WTC11 (cell line): ENCODE data around the gene TDP1. TPM values are rescaled to one million over a fixed set of nuclear protein-coding genes. Genes with fewer than 3 reads are reported as not detected.

Experiments used
- ATAC-seq: fragments of 200-7000 bp; cut with Tn5 transposase; 2 replicates; pipeline ENCODE4 v1.10.0; 2021; ENCODE audit warnings: mild to moderate bottlenecking, moderate library complexity
- CTCF ChIA-PET: fragments of 300-600 bp; sonication (Branson Sonifier 250); formaldehyde crosslinking; loops from one replicate; lab custom pipeline; 2021; ENCODE audit warnings: antibody characterized with exemption; lab: Charles Lee
- POLR2A ChIA-PET: fragments of 350-600 bp; sonication (Branson Sonifier 250); formaldehyde crosslinking; loops from one replicate; lab custom pipeline; 2021; ENCODE audit warnings: antibody characterized with exemption; lab: Charles Lee
- DNase-seq: peaks from one replicate; pipeline ENCODE4 v3.0.0; 2021; ENCODE audit warnings: low spot score
- H3K27ac Mint-ChIP-seq: 2 replicates; pipeline ENCODE4 v1.8.0; 2021; ENCODE audit warnings: mixed read lengths
- H3K27me3 Mint-ChIP-seq: 2 replicates; pipeline ENCODE4 v1.8.0; 2021; ENCODE audit warnings: low read depth, mild to moderate bottlenecking, moderate library complexity, mixed read lengths
- H3K36me3 Mint-ChIP-seq: 2 replicates; pipeline ENCODE4 v1.8.0; 2021; ENCODE audit warnings: mixed read lengths
- H3K4me1 Mint-ChIP-seq: 2 replicates; pipeline ENCODE4 v1.8.0; 2022; ENCODE audit warnings: mixed read lengths
- H3K4me3 Mint-ChIP-seq: 2 replicates; pipeline ENCODE4 v1.8.0; 2021; ENCODE audit warnings: mild to moderate bottlenecking, moderate library complexity, mixed read lengths
- H3K9me3 Mint-ChIP-seq: 2 replicates; pipeline ENCODE4 v1.8.0; 2021; ENCODE audit warnings: mixed read lengths
- EMX1 ChIP-seq: fragments of 250-450 bp; sonication (Bioruptor Pico); IDR thresholded peaks from 2 replicates; pipeline ENCODE4 v1.8.0; 2021; ENCODE audit warnings: mild to moderate bottlenecking
- MYBL2 ChIP-seq: sonication (generic); formaldehyde crosslinking; IDR thresholded peaks from 2 replicates; pipeline ENCODE4 v1.8.1; 2023; ENCODE audit warnings: mild to moderate bottlenecking, moderate library complexity, missing genetic modification reagents
- NFATC4 ChIP-seq: fragments of 250-450 bp; sonication (Bioruptor Pico); IDR thresholded peaks from 2 replicates; pipeline ENCODE4 v1.9.0; 2021; ENCODE audit warnings: mild to moderate bottlenecking
- NR3C1 ChIP-seq: sonication (generic); formaldehyde crosslinking; conservative IDR thresholded peaks from 2 replicates; pipeline ENCODE4 v1.8.1; 2023; ENCODE audit warnings: low read depth, mild to moderate bottlenecking, missing genetic modification reagents
- SMAD3 ChIP-seq: sonication (generic); formaldehyde crosslinking; IDR thresholded peaks from 2 replicates; pipeline ENCODE4 v1.8.0; 2022; ENCODE audit warnings: missing genetic modification reagents, mild to moderate bottlenecking, borderline replicate concordance
- TCF7 ChIP-seq: sonication (generic); formaldehyde crosslinking; IDR thresholded peaks from 2 replicates; pipeline ENCODE4 v1.8.0; 2022; ENCODE audit warnings: mild to moderate bottlenecking, low read depth, missing genetic modification reagents, moderate library complexity
- ZNF121 ChIP-seq: sonication (generic); formaldehyde crosslinking; IDR thresholded peaks from 2 replicates; pipeline ENCODE4 v1.8.0; 2023; ENCODE audit warnings: missing genetic modification reagents
- ZNF219 ChIP-seq: sonication (generic); formaldehyde crosslinking; IDR thresholded peaks from 2 replicates; pipeline ENCODE4 v1.8.0; 2023; ENCODE audit warnings: missing genetic modification reagents, mild to moderate bottlenecking, borderline replicate concordance
- total RNA-seq: library from RNA; stranded (reverse); gene quantifications from 3 replicates; pipeline ENCODE4 v1.2.3, GENCODE V29; 2021
- TF ChIP-seq, protein P1 (sequence below): sonication (generic); formaldehyde crosslinking; IDR thresholded peaks from 2 replicates; pipeline ENCODE4 v1.8.0; 2023; ENCODE audit warnings: mild to moderate bottlenecking, missing genetic modification reagents
- TF ChIP-seq, protein P2 (sequence below): sonication (generic); formaldehyde crosslinking; IDR thresholded peaks from 2 replicates; pipeline ENCODE4 v1.8.0; 2022; ENCODE audit warnings: mild to moderate bottlenecking, missing genetic modification reagents
- TF ChIP-seq, protein P3 (sequence below): sonication (generic); formaldehyde crosslinking; IDR thresholded peaks from 2 replicates; pipeline ENCODE4 v1.8.1; 2023; ENCODE audit warnings: mild to moderate bottlenecking, missing genetic modification reagents, moderate library complexity
- TF ChIP-seq, protein P4 (sequence below): sonication (generic); formaldehyde crosslinking; conservative IDR thresholded peaks from 2 replicates; pipeline ENCODE4 v1.8.1; 2023; ENCODE audit warnings: mild to moderate bottlenecking, low read depth, missing genetic modification reagents, moderate library complexity
- TF ChIP-seq, protein P5 (sequence below): sonication (generic); formaldehyde crosslinking; IDR thresholded peaks from 2 replicates; pipeline ENCODE4 v1.8.1; 2023; ENCODE audit warnings: mild to moderate bottlenecking, missing genetic modification reagents
- TF ChIP-seq, protein P6 (sequence below): sonication (generic); formaldehyde crosslinking; IDR thresholded peaks from 2 replicates; pipeline ENCODE4 v1.8.1; 2023; ENCODE audit warnings: mild to moderate bottlenecking, missing genetic modification reagents, borderline replicate concordance
- TF ChIP-seq, protein P7 (sequence below): sonication (generic); formaldehyde crosslinking; IDR thresholded peaks from 2 replicates; pipeline ENCODE4 v1.8.1; 2022; ENCODE audit warnings: low read depth, mild to moderate bottlenecking, moderate library complexity, missing genetic modification reagents, borderline replicate concordance
- TF ChIP-seq, protein P8 (sequence below): fragments of 250-450 bp; sonication (Bioruptor Pico); IDR thresholded peaks from 2 replicates; pipeline ENCODE4 v1.9.0; 2021; ENCODE audit warnings: mild to moderate bottlenecking
- TF ChIP-seq, protein P9 (sequence below): sonication (generic); formaldehyde crosslinking; IDR thresholded peaks from 2 replicates; pipeline ENCODE4 v1.8.0; 2022; ENCODE audit warnings: mild to moderate bottlenecking, missing genetic modification reagents
- TF ChIP-seq, protein P10 (sequence below): sonication (generic); formaldehyde crosslinking; IDR thresholded peaks from 2 replicates; pipeline ENCODE4 v1.8.1; 2022; ENCODE audit warnings: mild to moderate bottlenecking, moderate library complexity, missing genetic modification reagents

TDP1 gene
- total RNA-seq, 1 experiment from 2014 or later: 59.8 TPM

DNA sequence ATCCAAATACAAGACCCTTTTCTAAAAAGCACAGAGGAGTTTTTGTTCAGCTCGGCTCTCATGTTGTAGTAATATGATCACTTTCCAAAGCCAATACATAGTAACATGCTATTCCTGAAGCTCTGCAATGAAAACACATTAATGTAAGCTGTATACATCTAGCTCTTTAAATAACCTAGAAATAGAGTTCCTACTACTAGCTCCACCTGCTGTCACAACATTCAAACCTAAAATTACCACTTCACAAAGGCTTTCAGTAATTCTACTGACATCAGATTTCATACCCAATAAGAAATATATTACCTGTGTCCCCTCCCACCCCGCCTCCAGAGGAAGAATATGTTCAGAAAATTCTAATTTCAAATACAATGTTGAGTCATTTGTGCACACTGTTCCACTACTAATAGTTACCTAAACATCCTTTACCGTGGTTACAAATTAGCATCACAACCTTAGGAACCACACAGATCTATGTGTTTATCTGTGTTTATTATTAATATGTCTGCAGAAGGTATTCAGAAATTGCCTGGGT, 19.0 kb upstream of the TDP1 start:
- ChIA-PET POLR2A (no interaction called here), CTCF (interaction anchor here (1.0 kb wide), 2 partner anchors 18 to 896 kb away, joined by 4 to 7 read pairs; partner anchors contain the start of genes EFCAB11 and TDP1)
- no peak overlapping the region for H3K27ac Mint-ChIP-seq
- TF ChIP-seq, protein P1, sequence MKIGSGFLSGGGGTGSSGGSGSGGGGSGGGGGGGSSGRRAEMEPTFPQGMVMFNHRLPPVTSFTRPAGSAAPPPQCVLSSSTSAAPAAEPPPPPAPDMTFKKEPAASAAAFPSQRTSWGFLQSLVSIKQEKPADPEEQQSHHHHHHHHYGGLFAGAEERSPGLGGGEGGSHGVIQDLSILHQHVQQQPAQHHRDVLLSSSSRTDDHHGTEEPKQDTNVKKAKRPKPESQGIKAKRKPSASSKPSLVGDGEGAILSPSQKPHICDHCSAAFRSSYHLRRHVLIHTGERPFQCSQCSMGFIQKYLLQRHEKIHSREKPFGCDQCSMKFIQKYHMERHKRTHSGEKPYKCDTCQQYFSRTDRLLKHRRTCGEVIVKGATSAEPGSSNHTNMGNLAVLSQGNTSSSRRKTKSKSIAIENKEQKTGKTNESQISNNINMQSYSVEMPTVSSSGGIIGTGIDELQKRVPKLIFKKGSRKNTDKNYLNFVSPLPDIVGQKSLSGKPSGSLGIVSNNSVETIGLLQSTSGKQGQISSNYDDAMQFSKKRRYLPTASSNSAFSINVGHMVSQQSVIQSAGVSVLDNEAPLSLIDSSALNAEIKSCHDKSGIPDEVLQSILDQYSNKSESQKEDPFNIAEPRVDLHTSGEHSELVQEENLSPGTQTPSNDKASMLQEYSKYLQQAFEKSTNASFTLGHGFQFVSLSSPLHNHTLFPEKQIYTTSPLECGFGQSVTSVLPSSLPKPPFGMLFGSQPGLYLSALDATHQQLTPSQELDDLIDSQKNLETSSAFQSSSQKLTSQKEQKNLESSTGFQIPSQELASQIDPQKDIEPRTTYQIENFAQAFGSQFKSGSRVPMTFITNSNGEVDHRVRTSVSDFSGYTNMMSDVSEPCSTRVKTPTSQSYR: no peak
- TF ChIP-seq, protein P2, sequence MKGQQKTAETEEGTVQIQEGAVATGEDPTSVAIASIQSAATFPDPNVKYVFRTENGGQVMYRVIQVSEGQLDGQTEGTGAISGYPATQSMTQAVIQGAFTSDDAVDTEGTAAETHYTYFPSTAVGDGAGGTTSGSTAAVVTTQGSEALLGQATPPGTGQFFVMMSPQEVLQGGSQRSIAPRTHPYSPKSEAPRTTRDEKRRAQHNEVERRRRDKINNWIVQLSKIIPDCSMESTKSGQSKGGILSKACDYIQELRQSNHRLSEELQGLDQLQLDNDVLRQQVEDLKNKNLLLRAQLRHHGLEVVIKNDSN (CRISPR knock-in tag): no peak
- TF ChIP-seq, protein P3, sequence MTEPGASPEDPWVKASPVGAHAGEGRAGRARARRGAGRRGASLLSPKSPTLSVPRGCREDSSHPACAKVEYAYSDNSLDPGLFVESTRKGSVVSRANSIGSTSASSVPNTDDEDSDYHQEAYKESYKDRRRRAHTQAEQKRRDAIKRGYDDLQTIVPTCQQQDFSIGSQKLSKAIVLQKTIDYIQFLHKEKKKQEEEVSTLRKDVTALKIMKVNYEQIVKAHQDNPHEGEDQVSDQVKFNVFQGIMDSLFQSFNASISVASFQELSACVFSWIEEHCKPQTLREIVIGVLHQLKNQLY: no peak
- TF ChIP-seq TCF7 (CRISPR knock-in tag) (no peak), ZNF121 (CRISPR knock-in tag) (no peak), MYBL2 (CRISPR knock-in tag) (no peak), SMAD3 (CRISPR knock-in tag) (no peak), NFATC4 (CRISPR knock-in tag) (no peak), EMX1 (no peak), ZNF219 (CRISPR knock-in tag) (no peak), NR3C1 (no peak)
- TF ChIP-seq, protein P4, sequence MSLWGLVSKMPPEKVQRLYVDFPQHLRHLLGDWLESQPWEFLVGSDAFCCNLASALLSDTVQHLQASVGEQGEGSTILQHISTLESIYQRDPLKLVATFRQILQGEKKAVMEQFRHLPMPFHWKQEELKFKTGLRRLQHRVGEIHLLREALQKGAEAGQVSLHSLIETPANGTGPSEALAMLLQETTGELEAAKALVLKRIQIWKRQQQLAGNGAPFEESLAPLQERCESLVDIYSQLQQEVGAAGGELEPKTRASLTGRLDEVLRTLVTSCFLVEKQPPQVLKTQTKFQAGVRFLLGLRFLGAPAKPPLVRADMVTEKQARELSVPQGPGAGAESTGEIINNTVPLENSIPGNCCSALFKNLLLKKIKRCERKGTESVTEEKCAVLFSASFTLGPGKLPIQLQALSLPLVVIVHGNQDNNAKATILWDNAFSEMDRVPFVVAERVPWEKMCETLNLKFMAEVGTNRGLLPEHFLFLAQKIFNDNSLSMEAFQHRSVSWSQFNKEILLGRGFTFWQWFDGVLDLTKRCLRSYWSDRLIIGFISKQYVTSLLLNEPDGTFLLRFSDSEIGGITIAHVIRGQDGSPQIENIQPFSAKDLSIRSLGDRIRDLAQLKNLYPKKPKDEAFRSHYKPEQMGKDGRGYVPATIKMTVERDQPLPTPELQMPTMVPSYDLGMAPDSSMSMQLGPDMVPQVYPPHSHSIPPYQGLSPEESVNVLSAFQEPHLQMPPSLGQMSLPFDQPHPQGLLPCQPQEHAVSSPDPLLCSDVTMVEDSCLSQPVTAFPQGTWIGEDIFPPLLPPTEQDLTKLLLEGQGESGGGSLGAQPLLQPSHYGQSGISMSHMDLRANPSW (CRISPR knock-in tag): no peak
- TF ChIP-seq, protein P5, sequence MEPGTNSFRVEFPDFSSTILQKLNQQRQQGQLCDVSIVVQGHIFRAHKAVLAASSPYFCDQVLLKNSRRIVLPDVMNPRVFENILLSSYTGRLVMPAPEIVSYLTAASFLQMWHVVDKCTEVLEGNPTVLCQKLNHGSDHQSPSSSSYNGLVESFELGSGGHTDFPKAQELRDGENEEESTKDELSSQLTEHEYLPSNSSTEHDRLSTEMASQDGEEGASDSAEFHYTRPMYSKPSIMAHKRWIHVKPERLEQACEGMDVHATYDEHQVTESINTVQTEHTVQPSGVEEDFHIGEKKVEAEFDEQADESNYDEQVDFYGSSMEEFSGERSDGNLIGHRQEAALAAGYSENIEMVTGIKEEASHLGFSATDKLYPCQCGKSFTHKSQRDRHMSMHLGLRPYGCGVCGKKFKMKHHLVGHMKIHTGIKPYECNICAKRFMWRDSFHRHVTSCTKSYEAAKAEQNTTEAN (CRISPR knock-in tag): no peak
- TF ChIP-seq, protein P6, sequence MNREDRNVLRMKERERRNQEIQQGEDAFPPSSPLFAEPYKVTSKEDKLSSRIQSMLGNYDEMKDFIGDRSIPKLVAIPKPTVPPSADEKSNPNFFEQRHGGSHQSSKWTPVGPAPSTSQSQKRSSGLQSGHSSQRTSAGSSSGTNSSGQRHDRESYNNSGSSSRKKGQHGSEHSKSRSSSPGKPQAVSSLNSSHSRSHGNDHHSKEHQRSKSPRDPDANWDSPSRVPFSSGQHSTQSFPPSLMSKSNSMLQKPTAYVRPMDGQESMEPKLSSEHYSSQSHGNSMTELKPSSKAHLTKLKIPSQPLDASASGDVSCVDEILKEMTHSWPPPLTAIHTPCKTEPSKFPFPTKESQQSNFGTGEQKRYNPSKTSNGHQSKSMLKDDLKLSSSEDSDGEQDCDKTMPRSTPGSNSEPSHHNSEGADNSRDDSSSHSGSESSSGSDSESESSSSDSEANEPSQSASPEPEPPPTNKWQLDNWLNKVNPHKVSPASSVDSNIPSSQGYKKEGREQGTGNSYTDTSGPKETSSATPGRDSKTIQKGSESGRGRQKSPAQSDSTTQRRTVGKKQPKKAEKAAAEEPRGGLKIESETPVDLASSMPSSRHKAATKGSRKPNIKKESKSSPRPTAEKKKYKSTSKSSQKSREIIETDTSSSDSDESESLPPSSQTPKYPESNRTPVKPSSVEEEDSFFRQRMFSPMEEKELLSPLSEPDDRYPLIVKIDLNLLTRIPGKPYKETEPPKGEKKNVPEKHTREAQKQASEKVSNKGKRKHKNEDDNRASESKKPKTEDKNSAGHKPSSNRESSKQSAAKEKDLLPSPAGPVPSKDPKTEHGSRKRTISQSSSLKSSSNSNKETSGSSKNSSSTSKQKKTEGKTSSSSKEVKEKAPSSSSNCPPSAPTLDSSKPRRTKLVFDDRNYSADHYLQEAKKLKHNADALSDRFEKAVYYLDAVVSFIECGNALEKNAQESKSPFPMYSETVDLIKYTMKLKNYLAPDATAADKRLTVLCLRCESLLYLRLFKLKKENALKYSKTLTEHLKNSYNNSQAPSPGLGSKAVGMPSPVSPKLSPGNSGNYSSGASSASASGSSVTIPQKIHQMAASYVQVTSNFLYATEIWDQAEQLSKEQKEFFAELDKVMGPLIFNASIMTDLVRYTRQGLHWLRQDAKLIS: no peak
- TF ChIP-seq, protein P7, sequence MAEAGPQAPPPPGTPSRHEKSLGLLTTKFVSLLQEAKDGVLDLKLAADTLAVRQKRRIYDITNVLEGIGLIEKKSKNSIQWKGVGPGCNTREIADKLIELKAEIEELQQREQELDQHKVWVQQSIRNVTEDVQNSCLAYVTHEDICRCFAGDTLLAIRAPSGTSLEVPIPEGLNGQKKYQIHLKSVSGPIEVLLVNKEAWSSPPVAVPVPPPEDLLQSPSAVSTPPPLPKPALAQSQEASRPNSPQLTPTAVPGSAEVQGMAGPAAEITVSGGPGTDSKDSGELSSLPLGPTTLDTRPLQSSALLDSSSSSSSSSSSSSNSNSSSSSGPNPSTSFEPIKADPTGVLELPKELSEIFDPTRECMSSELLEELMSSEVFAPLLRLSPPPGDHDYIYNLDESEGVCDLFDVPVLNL (CRISPR knock-in tag): no peak
- TF ChIP-seq, protein P8, sequence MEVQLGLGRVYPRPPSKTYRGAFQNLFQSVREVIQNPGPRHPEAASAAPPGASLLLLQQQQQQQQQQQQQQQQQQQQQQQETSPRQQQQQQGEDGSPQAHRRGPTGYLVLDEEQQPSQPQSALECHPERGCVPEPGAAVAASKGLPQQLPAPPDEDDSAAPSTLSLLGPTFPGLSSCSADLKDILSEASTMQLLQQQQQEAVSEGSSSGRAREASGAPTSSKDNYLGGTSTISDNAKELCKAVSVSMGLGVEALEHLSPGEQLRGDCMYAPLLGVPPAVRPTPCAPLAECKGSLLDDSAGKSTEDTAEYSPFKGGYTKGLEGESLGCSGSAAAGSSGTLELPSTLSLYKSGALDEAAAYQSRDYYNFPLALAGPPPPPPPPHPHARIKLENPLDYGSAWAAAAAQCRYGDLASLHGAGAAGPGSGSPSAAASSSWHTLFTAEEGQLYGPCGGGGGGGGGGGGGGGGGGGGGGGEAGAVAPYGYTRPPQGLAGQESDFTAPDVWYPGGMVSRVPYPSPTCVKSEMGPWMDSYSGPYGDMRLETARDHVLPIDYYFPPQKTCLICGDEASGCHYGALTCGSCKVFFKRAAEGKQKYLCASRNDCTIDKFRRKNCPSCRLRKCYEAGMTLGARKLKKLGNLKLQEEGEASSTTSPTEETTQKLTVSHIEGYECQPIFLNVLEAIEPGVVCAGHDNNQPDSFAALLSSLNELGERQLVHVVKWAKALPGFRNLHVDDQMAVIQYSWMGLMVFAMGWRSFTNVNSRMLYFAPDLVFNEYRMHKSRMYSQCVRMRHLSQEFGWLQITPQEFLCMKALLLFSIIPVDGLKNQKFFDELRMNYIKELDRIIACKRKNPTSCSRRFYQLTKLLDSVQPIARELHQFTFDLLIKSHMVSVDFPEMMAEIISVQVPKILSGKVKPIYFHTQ (CRISPR knock-in tag): no peak
- TF ChIP-seq, protein P9, sequence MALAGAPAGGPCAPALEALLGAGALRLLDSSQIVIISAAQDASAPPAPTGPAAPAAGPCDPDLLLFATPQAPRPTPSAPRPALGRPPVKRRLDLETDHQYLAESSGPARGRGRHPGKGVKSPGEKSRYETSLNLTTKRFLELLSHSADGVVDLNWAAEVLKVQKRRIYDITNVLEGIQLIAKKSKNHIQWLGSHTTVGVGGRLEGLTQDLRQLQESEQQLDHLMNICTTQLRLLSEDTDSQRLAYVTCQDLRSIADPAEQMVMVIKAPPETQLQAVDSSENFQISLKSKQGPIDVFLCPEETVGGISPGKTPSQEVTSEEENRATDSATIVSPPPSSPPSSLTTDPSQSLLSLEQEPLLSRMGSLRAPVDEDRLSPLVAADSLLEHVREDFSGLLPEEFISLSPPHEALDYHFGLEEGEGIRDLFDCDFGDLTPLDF (CRISPR knock-in tag): no peak
- TF ChIP-seq, protein P10, sequence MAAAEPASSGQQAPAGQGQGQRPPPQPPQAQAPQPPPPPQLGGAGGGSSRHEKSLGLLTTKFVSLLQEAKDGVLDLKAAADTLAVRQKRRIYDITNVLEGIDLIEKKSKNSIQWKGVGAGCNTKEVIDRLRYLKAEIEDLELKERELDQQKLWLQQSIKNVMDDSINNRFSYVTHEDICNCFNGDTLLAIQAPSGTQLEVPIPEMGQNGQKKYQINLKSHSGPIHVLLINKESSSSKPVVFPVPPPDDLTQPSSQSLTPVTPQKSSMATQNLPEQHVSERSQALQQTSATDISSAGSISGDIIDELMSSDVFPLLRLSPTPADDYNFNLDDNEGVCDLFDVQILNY: no peak

More for the DNA sequence above, 19.0 kb upstream of the TDP1 start:
- Mint-ChIP-seq H3K27me3 (no peaks in the 10 kb centered on the region), H3K4me3 (no peak overlapping the region), H3K9me3 (no peaks in the 10 kb centered on the region), H3K4me1 (peaks cover 16% of the 10 kb centered on the region), H3K36me3 (no peaks in the 10 kb centered on the region)
- DNase-seq: no peak
- ATAC-seq: no peak
